Brain microvascular endothelial cell (primary cell): ENCODE data around the gene PANK1.

Experiments
- DNase-seq: peaks from one replicate; pipeline ENCODE4 v3.0.0-alpha.2; 2020
- H3K27ac ChIP-seq: fragments of 250-450 bp; sonication (Bioruptor Pico); 2 replicates; pipeline ENCODE4 v1.5.1; 2020; ENCODE audit warnings: mild to moderate bottlenecking, moderate library complexity
- H3K27me3 ChIP-seq: fragments of 250-450 bp; sonication (Bioruptor Pico); replicated peaks from 2 replicates; pipeline ENCODE4 v1.5.1; 2020; ENCODE audit warnings: mild to moderate bottlenecking
- H3K36me3 ChIP-seq: fragments of 250-450 bp; sonication (Bioruptor Pico); replicated peaks from 2 replicates; pipeline ENCODE4 v1.5.1; 2020; ENCODE audit warnings: mild to moderate bottlenecking
- H3K4me3 ChIP-seq: 2 replicates; pipeline ENCODE4 v1.5.1; 2011; ENCODE audit warnings: low read depth, mild to moderate bottlenecking, control low read depth, low read length, moderate library complexity
- in situ Hi-C: cut with HindIII; loops from 2 replicates; pipeline ENCODE4 v1.10.0; 2017; ENCODE audit warnings: low sequenced_read_pairs, low pct_ligation_motif_present
- TF ChIP-seq, protein P1 (sequence below): IDR thresholded peaks from 2 replicates; pipeline ENCODE4 v1.5.1; 2011; ENCODE audit warnings: low read depth, mild to moderate bottlenecking, moderate library complexity, low read length, control low read depth, inconsistent platforms; ENCODE audit errors: missing control alignments

PANK1 gene

DNA sequence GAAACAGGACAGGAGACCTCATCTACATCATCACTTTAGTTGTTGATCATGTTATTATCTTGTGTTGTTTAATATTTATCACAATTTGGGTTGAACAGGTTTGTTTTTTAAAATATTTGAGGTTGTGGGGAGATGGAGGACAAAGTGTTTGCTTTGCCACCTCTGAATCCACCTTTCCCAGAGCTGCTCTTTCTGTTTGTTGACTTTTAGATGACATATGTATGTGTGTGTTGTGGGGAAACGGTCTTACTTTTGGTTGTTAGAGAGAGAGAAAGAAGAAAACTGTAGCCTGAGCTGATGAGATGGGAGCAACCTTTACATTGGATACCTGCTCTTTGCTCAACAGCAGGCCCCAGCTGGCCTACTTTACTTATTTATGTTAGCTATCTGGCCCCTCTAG, 90.6 kb downstream of the PANK1 start:
- TF ChIP-seq, protein P1, sequence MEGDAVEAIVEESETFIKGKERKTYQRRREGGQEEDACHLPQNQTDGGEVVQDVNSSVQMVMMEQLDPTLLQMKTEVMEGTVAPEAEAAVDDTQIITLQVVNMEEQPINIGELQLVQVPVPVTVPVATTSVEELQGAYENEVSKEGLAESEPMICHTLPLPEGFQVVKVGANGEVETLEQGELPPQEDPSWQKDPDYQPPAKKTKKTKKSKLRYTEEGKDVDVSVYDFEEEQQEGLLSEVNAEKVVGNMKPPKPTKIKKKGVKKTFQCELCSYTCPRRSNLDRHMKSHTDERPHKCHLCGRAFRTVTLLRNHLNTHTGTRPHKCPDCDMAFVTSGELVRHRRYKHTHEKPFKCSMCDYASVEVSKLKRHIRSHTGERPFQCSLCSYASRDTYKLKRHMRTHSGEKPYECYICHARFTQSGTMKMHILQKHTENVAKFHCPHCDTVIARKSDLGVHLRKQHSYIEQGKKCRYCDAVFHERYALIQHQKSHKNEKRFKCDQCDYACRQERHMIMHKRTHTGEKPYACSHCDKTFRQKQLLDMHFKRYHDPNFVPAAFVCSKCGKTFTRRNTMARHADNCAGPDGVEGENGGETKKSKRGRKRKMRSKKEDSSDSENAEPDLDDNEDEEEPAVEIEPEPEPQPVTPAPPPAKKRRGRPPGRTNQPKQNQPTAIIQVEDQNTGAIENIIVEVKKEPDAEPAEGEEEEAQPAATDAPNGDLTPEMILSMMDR: no peak
- no peak overlapping the region for H3K4me3 ChIP-seq
- DNase-seq: no peak
- no peak overlapping the region for H3K27ac ChIP-seq
- no peaks in the 10 kb centered on the region for H3K27me3 ChIP-seq
- no peaks in the 10 kb centered on the region for H3K36me3 ChIP-seq
- in situ Hi-C loops: no loop called here

DNA sequence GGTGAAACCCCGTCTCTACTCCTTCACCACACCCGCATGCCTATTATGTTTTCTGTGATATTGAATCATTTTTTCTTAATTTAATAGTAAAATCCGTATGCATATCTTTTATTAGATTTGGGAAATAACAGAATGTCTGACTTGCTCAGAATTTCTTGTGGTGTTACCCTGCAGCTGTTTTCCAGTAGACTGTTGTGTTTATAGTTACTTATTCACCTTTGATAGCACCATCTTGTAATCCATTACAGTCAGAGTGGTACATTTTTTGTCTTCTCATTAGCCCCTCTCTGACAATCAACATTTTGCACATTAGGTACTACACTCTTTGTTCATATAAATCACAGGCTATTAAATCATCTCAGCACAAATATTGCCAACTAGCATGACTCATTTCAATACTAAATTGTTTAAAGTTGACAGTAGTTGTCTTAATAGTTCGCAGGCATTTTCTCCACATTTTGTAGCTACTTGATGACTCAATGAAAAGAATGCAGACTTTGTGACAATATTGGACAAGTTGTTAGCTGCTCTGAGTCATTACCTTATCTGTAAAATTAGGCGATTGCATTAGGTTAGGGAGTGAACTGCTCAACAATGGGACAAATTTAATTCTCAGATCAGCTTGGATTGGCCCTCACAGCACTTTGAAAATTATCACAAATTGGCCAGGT, 91.8 kb downstream of the PANK1 start:
- H3K4me3 ChIP-seq: no peak overlapping the region
- in situ Hi-C loops: no loop called here
- H3K27me3 ChIP-seq: no peaks in the 10 kb centered on the region
- H3K36me3 ChIP-seq: no peaks in the 10 kb centered on the region
- TF ChIP-seq, protein P1: no peak
- peak; percentile 84 for DNase-seq
- H3K27ac ChIP-seq: peak overlapping the region; percentile 55

DNA sequence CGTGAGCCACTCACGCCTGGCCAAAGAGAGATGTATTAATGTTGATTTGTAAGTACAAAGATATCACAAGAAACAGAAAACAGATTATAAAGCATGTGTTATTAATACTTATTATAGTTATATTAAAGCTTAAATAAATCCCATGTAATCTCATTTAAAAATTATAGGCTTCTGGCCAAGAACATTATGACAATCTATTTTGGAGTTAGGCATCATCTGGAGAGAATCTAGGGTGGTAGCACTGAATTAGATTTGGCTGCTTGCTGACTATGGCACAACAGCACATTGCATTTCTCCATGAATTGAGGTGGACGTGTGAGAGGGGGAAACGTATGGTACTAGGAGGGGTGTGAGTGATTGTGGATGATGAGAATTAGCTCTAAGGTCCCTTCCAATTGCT, 92.8 kb downstream of the PANK1 start:
- DNase-seq: no peak
- H3K27ac ChIP-seq: no peak overlapping the region
- H3K36me3 ChIP-seq: no peaks in the 10 kb centered on the region
- in situ Hi-C loops: no loop called here
- no peak overlapping the region for H3K4me3 ChIP-seq
- H3K27me3 ChIP-seq: no peaks in the 10 kb centered on the region
- TF ChIP-seq, protein P1: no peak

DNA sequence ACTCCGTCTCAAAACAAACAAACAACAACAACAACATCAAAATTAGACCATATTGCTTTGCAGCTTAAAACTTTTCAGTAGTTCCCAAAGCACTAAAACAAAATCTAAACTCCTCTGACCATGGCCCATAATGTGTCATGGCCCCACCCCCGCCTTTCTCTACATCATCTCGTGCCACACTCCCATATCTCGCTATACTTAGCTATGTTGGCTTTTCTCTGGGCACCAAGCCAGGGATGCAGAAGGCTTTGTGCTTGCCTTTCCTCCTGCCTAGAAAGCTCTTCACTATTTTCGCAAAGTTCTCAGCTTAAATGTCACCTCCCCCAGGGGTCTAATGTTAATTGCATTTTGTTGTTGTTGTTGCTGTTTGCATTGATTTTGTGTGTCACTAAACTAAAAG, 94.5 kb downstream of the PANK1 start:
- Histone ChIP-seq H3K36me3 (no peaks in the 10 kb centered on the region), H3K27me3 (no peaks in the 10 kb centered on the region), H3K4me3 (no peak overlapping the region), H3K27ac (no peak overlapping the region)
- DNase-seq: peak; percentile 70
- in situ Hi-C loops: no loop called here
- TF ChIP-seq, protein P1: no peak

DNA sequence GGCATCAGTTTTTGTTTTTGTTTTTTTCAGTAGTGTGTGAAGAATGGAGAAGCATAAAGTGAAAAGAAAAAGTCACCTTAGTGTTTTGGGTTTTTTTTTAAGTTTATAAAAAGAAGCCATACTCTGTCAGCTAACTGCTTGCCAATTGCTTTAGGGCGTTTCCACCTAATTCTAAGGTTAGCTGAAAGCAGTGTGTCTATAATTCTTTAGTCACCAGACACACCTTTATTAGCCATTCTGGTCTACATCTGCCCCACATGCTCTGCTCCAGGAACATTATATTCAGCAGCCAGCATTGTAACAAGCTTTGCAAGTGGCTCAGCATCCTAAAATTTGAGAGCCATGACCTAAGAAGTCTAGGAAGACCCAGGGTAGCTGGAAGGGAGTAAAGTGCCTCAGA, 95.5 kb downstream of the PANK1 start:
- in situ Hi-C loops: no loop called here
- H3K27ac ChIP-seq: no peak overlapping the region
- no peaks in the 10 kb centered on the region for H3K36me3 ChIP-seq
- no peak overlapping the region for H3K4me3 ChIP-seq
- no peak for DNase-seq
- TF ChIP-seq, protein P1: no peak
- H3K27me3 ChIP-seq: no peaks in the 10 kb centered on the region

DNA sequence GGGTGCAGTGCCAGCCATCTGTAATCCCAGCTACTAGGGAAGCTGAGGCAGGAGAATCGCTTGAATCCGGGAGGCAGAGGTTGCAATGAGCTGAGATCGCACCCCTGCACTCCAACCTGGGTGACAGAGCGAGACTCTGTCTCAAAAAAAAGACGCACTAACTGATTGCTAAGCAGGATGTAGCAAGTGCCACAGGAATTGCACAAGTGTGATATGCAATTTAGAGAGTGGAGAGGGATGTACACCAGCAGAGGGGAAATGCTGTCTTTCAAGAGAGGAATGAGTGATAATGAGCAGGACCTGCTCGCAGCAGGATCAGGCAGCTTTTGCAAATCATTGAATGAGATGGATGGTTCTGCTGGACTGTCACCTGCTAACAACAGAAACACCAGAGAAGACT, 96.4 kb downstream of the PANK1 start:
- H3K27ac ChIP-seq: no peak overlapping the region
- DNase-seq: no peak
- no peaks in the 10 kb centered on the region for H3K36me3 ChIP-seq
- H3K27me3 ChIP-seq: no peaks in the 10 kb centered on the region
- in situ Hi-C loops: no loop called here
- H3K4me3 ChIP-seq: no peak overlapping the region
- TF ChIP-seq, protein P1: no peak
